Mesothelial cell of epicardium (in vitro differentiated cells): ENCODE measurements around the gene SAMD10. TPM values are rescaled to one million over a fixed set of nuclear protein-coding genes. Genes with fewer than 3 reads are reported as not detected.
"Not testable (repeated sequence)": the region's sequence is repeated elsewhere in the genome, so short reads cannot be mapped to it uniquely, and the experiment has no call there.

Source experiments
- DNase-seq, 2 experiments: peaks; one replicate each; pipeline ENCODE4 v3.0.0; 2021; ENCODE audit warnings: low spot score in 2 of 2; ENCODE audit not compliant: unreplicated experiment in 2 of 2
- H3K27ac Mint-ChIP-seq: 2 replicates; pipeline ENCODE4 v1.8.0; 2021; ENCODE audit warnings: mixed read lengths
- H3K27me3 Mint-ChIP-seq: 2 replicates; pipeline ENCODE4 v1.8.0; 2021; ENCODE audit warnings: low read depth, mixed read lengths
- H3K36me3 Mint-ChIP-seq: 2 replicates; pipeline ENCODE4 v1.8.0; 2021; ENCODE audit warnings: mixed read lengths
- H3K4me1 Mint-ChIP-seq: 2 replicates; pipeline ENCODE4 v1.8.0; 2021; ENCODE audit warnings: mixed read lengths
- H3K4me3 Mint-ChIP-seq: 2 replicates; pipeline ENCODE4 v1.8.0; 2021; ENCODE audit warnings: mild to moderate bottlenecking, moderate library complexity, mixed read lengths
- H3K9me3 Mint-ChIP-seq: 2 replicates; pipeline ENCODE4 v1.8.0; 2021; ENCODE audit warnings: mixed read lengths
- CTCF ChIP-seq: fragments of 200-600 bp; sonication (generic); IDR thresholded peaks from one replicate; pipeline ENCODE4 v1.5.0; 2021; ENCODE audit warnings: antibody characterized with exemption; ENCODE audit not compliant: unreplicated experiment
- total RNA-seq: library from RNA; stranded (reverse); gene quantifications from 3 replicates; pipeline ENCODE4 v1.2.1, GENCODE V29; 2021

SAMD10 gene
- total RNA-seq, 1 donor from 2014 or later, result 11.7 TPM

- no peaks in the 10 kb centered on the region for H3K9me3 Mint-ChIP-seq
- no peak overlapping the region for H3K4me3 Mint-ChIP-seq
- H3K27ac Mint-ChIP-seq, result no peak overlapping the region
- DNase-seq, result no peak
- no peak for TF ChIP-seq CTCF
- H3K27me3 Mint-ChIP-seq, result no peaks in the 10 kb centered on the region
- H3K36me3 Mint-ChIP-seq, result peaks cover 17% of the 10 kb centered on the region
- H3K4me1 Mint-ChIP-seq, result peaks cover 6% of the 10 kb centered on the region
Measured at GRCh38 chr20:63963348-63963741, 16.1 kb downstream of the SAMD10 start.

- no peak overlapping the region for H3K27ac Mint-ChIP-seq
- DNase-seq, result no peak
- no peaks in the 10 kb centered on the region for H3K9me3 Mint-ChIP-seq
- no peak for TF ChIP-seq CTCF
- H3K4me3 Mint-ChIP-seq, result no peak overlapping the region
- peaks cover 5% of the 10 kb centered on the region for H3K4me1 Mint-ChIP-seq
- H3K36me3 Mint-ChIP-seq, result peaks cover 17% of the 10 kb centered on the region
- no peaks in the 10 kb centered on the region for H3K27me3 Mint-ChIP-seq
Measured at GRCh38 chr20:63962426-63963347, 16.8 kb downstream of the SAMD10 start.

DNA sequence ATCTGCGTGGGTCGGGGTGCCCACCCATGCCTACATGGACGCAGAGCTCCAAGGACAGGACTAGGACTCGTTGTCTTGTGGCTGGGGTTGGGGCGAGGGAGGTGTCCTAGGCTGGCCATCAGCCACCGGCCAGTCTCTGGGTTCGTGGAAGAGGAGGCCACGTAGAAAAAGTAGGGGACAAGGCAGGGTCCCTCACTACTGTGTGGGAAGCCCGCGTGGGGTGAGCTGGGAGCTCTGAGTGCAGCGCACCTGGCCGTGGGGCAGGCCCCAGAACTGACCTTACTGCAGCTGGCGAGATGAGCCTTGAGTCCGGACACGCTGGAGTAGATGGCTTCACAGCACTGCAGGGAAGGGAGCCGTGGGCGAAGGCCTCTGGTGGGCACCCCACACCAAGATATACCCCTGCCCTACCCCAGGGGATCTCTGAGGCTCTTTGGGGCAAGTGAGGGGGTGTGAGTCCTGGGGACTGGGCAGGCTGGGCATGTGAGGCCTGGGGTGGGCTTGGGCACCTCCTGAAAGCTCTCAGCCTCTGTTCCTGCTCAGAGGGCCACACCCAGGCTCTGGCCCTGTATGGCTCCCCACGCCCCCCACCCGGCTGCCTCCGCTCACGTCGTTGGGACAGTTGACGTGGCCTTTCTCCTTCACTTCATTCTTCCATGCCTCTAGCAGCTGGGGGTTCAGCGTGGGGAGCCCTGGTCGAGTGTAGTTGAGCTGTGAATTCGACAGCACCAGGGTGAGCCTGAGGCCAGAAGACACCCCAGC, 17.6 kb downstream of the SAMD10 start:
- no peak for TF ChIP-seq CTCF
- DNase-seq, result no peak
- Mint-ChIP-seq H3K4me1 (peaks cover 5% of the 10 kb centered on the region), H3K27ac (no peak overlapping the region), H3K9me3 (no peaks in the 10 kb centered on the region), H3K27me3 (no peaks in the 10 kb centered on the region), H3K36me3 (peaks cover 17% of the 10 kb centered on the region), H3K4me3 (no peak overlapping the region)

DNA sequence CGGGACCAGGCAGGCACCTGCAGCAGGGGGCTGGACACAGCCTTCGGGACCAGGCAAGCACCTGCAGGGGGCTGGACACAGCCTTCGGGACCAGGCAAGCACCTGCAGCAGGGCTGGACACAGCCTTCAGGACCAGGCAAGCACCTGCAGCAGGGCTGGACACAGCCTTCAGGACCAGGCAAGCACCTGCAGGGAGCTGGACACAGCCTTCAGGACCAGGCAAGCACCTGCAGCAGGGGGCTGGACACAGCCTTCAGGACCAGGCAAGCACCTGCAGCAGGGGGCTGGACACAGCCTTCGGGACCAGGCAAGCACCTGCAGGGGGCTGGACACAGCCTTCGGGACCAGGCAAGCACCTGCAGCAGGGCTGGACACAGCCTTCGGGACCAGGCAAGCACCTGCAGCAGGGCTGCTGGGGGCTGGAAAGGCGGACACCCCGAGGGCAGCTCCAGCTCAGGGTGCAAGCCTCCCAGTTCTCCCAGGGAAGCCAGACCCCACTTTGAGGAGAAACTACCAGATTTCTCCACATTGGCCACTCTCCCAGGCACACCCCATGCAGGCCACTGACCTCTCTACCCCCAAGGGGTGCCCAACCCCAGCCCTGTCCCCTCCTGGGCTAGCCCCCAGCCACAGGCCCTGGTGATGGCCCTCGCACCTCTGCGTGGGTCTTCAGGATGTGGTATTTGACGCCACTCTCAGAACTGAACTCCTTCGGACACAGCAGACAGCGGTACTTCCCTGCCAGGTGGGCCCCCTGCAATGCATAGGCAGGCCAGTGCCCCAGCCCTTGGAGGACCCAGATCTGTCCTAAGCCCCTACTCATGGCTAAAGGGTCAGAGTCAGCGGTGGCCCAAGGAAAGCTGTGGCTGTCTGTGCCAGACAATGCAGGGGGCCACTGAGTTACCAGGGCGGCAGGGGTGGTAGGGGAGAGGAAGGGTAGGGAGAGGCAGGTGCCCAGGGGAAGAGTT, 18.5 kb downstream of the SAMD10 start:
- H3K36me3 Mint-ChIP-seq, result peaks cover 15% of the 10 kb centered on the region
- H3K9me3 Mint-ChIP-seq, H3K27ac Mint-ChIP-seq, H3K27me3 Mint-ChIP-seq, DNase-seq, H3K4me3 Mint-ChIP-seq, H3K4me1 Mint-ChIP-seq: not testable (repeated sequence)

DNA sequence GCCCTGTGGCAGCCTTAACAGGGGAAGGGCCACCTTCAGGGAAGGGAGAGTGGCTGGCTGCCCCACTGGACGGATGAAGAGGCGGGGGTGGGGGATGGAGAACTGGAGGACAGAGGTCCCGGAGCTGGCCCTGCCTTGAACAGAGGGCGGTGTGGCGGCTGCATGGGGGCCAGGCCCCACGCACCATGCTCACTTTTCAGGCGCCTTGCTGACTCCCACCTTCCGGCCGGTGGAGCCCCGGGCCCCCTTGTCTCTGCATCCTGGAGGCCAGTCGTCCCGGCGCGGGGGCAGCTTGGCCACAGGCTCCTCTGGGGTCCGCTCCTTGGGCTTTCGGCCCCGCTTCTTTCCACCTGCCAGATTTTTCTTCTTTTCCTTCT, 19.8 kb downstream of the SAMD10 start:
- Mint-ChIP-seq H3K27ac (no peak overlapping the region), H3K36me3 (peaks cover 15% of the 10 kb centered on the region), H3K4me3 (no peak overlapping the region), H3K27me3 (no peaks in the 10 kb centered on the region), H3K9me3 (no peaks in the 10 kb centered on the region), H3K4me1 (peaks cover 9% of the 10 kb centered on the region)
- TF ChIP-seq CTCF, result no peak
- DNase-seq, result no peak
